Uterus (tissue), 2 donors: ENCODE measurements around the gene CAPN13.

ENCODE experiments used
- CTCF ChIP-seq, 4 experiments: fragments of 200-600 bp in 2 of 4; fragments of 450-650 bp in 2 of 4; sonication (generic) in 2 of 4; IDR thresholded peaks; one replicate each; pipeline ENCODE4 v1.5.1; 2016 to 2019; ENCODE audit warnings: antibody characterized with exemption in 4 of 4, mild to moderate bottlenecking in 2 of 4, moderate library complexity in 1 of 4
- POLR2A ChIP-seq, 2 donors: fragments of 450-650 bp; IDR thresholded peaks; one replicate each; pipeline ENCODE4 v1.6.1; 2016; ENCODE audit warnings: antibody characterized with exemption in 2 of 2, mild to moderate bottlenecking in 1 of 2, moderate library complexity in 1 of 2

GRCh38 chr2:30690126-30690561 lies 117.1 kb downstream of the CAPN13 start:
- TF ChIP-seq CTCF (IDR thresholded peaks at IDR 0.05): no peak
- TF ChIP-seq POLR2A (IDR thresholded peaks at IDR 0.05): no peak
